ENCODE measurements around the gene GRM7. TPM values are rescaled to one million over a fixed set of nuclear protein-coding genes. Genes with fewer than 3 reads are reported as not detected.

GRM7 gene
- total RNA-seq, 2 donors from 2014 or later: 0.10 TPM; not detected in 1

- intact Hi-C loops (cut with DNase I): no loop called here
- DNase-seq (no peak), ATAC-seq (no peak)
These were observed 724.1 kb downstream of the GRM7 start for GRCh38 chr3:7585052-7585451.

DNA sequence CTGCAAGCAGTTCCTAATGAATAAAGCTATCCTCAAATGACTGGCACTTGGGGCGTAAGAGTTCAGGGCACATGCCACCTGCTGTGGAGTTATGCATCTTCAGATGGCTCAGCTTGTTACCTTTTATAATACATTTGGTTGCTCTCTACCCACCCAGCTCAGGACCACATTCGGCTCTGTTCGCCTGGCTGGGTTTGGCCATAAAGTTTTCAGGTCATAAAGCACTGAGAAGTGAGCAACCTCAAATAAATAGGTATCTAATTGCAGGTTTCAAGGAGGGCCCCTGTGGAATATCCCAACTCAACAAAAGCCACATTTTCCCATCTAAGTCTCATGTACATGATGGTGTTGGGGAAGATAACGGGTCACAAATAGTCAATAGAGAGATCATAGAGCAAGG lies 727.3 kb downstream of the GRM7 start:
- intact Hi-C loops (cut with DNase I): no loop called here
- no peak for DNase-seq
- no peak for ATAC-seq

DNA sequence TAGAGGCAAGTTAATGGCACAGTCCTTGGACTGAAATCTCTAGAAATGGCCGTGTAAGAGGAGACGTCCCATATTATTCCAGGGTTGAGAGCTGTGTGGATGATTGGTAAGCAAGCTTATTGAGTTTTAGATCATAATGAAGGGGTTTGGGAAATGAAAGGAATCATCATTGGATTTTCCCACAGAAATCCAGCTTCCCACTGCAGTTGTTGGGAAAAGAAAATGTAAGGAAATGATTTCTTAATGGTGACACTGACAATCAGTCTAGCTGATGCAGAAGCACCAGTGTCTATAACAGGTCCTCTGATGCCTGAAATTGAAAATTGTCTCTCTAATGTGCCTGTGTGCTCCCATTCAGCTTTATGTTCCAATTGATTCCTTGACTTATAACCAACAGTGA lies 728.6 kb downstream of the GRM7 start:
- no peak for DNase-seq
- ATAC-seq: no peak
- intact Hi-C loops (cut with DNase I): no loop called here

DNA sequence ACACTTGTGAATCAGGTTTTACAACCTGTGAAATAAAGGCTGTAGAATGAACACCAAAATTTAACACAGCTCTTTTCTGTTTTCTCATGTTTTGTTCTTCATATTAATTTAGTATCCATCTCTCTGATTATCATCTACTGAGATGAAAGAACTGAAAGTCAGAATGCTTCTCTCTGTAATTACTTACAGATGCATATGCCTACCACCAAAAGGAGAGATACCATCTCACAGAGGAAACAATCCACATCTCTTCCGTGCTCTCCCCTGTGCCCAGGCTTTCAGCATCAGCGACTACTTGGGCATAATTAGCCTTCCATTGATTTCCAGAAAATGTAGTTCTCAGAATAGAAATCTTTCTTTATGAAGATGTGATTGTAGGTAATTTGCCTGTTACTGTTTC lies 741.4 kb downstream of the GRM7 start:
- ATAC-seq: no peak
- DNase-seq: no peak

DNA sequence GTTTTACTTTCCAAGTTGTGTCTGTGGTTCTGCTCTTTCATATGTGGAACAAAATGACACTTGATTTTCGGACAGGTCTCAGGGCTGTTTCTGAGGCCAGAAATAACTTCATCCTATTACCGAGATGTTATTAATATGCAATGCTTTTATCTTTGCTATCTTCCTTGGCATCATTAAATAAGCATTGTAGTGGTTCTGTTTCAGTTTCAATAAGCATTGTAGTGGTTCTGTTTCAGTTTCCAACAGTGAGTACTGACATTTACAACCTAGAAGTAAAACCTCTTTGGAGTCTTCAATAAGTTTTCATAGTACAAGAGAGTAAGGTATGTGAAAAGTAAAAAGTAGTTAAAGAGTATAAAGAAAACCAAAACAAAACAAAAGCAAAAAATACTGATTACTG lies 746.2 kb downstream of the GRM7 start:
- intact Hi-C loops (cut with DNase I): no loop called here
- ATAC-seq: no peak
- DNase-seq: no peak

More for the DNA sequence above, 741.4 kb downstream of the GRM7 start:
- intact Hi-C loops (cut with DNase I): no loop called here

GRCh38 chr3:7607676-7608075 lies 746.8 kb downstream of the GRM7 start:
- intact Hi-C loops (cut with DNase I): no loop called here
- ATAC-seq: no peak
- DNase-seq: no peak

DNA sequence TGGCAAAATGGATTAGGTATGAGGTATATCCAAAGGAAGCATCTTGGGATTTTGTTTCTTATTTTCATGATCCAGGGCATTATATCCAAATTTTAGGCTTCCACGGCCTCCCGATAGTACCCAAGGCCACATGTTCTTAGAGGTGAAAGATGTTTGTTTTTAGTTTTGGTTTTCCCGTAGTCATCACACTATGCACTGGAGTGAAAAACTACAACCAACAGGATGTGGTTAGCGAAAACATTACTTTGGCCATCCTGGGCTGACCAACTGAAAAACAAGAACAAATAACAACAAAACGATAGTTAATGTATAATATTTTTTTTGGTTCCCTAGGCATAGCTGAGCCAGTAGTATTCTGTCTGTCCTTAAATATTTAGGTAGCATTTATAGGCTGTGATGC lies 749.7 kb downstream of the GRM7 start:
- DNase-seq (no peak), ATAC-seq (no peak)
- intact Hi-C loops (cut with DNase I): no loop called here

DNA sequence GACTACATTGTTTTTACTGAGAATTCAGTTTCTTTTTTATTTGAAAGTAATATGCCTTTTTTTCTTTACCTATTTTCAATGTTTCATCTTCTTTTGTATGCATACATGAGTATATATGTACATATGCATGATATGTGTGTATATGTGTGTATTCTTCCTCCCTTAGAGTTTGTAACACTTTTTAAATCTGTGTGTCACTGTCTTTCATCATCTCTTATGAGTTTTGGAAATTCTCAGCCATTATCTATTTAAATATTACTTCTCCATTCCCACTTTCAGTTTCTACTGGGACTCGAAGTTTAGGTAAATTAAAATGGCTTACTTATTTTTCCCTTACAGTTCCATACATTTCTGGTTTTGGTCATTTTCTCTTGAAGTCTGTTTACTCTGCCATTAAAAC lies 754.1 kb downstream of the GRM7 start:
- DNase-seq (no peak), ATAC-seq (no peak)
- intact Hi-C loops (cut with DNase I): no loop called here

DNA sequence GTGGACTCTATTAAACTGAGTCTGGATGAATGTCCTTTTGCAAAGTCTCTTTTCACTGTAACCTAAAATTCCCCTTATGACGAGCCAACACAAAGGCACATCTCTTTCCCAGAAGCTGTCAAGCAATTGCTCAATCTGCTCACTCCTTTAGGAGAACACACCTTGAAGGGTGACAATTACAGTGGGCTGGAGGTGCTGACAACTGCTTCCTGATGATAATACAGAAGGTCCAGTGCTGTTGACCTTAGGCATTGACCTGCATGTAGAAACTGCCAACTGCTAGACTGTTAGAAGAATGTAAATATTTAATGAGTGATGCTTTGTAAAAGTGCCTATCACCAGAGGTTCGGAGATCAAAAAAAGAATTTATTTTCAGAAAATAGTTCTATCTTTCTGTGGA lies 757.7 kb downstream of the GRM7 start:
- intact Hi-C loops (cut with DNase I): no loop called here
- no peak for ATAC-seq
- no peak for DNase-seq

DNA sequence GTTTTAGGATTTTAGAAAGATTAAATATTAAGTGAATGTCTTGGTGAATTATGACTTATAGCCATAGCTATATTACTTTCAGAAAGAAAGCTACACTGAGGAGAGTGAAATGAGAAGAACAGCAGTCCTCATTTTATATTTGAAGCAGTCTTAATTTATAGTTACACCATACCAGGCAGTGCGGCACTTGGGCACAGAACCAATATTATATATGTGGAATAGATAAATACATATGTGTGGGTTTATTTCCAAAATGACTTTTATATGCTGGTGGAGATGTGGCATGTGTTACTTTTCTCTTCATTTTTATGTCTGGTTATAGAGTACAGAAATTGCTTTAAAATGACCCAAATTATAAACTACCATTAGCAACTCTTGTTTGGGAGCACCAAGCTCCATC lies 759.5 kb downstream of the GRM7 start:
- intact Hi-C loops (cut with DNase I): no loop called here
- no peak for ATAC-seq
- no peak for DNase-seq

GRCh38 chr3:7621046-7621630 lies 760.2 kb downstream of the GRM7 start:
- no peak for ATAC-seq
- DNase-seq: no peak
- intact Hi-C loops (cut with DNase I): no loop called here

DNA sequence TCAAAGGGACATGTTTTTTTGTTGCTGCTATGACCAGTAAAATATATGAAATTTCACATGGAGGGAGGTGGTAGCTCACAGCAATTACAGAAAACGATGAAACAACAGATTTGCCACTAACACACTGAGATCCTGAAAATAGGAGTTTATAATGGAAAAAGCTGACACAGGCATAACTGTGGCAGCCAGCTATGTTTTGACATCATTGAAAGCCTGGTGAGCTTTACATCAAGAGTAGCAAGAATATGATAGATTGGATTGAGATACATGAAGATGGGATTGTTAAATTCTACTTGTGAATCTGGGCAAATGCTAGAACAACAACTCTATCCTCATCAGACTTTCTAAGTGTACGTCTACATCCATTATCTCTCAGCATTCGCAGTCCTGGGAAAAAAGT lies 760.7 kb downstream of the GRM7 start:
- no peak for ATAC-seq
- intact Hi-C loops (cut with DNase I): no loop called here
- no peak for DNase-seq

DNA sequence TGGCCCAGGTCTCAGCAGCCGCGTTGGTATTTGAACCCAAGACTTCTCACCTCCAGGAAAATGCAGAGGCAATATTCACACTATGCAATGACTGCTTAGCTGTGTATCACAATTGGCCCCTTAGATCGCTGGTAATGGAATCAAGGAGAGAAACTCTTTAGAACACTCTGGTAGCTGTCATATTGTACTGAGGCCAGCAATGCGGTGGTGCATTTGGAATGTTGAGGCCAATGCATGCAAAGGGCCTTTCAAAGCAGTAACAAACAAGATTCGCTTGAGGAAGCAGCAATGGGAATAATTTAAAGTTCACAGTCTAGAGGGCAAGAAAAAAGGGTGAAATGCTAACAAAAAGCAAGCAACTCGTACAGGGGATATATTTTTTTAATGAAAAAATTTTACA lies 764.1 kb downstream of the GRM7 start:
- no peak for ATAC-seq
- intact Hi-C loops (cut with DNase I): no loop called here
- no peak for DNase-seq

DNA sequence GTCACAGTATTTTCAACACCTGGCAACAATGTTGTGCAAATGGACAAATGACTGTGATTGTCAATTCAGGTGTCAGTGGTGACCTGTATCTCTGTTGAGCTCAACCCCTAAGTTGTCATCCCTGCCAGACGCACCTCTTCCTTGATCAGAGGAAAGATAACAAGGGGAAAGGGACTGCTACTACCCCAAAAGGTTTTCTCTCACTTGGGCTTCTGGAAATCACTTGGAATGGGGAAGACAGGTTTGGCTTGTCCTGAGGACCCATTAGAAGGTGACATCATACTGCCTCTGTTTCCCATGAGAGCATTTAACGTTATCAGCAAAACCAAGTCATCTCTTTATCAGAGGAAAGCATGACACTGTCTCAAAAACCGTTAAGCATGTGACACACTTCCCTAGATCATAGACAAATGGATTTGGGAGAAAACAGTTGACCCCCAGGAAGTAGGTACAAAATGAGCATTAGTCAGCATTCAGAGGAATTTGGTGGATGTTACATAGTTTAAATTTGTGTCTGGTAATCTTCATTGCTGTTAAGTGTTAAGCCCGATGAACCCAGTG lies 769.5 kb downstream of the GRM7 start:
- intact Hi-C loops (cut with DNase I): no loop called here
- ATAC-seq (peak in 1 of 2 donors; percentile 27), DNase-seq (no peak)

DNA sequence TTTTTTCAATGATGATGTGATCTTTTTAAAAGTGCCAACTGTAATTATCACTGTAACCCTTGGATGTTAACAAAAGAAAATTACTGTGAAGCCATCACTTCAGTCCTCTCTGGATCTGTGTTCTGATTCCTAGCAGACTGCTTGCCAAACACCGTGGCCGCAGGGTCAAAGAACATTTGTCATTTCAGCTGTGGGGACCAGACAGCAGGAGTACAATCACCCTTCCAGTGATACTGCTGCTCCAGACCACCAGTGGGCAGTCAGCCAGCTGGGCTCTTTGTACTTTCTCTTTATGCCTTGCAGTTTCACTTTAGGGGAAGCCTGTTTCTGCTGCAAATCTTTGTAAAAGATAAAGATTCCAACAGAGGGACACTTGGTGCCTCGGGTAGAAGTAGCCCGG lies 770.0 kb downstream of the GRM7 start:
- DNase-seq (peak; percentile 49), ATAC-seq (peak; percentile 41 to 46)
- intact Hi-C loops (cut with DNase I): no loop called here

- ATAC-seq (no peak), DNase-seq (no peak)
- intact Hi-C loops (cut with DNase I): no loop called here
These were observed 771.4 kb downstream of the GRM7 start for GRCh38 chr3:7632305-7632704.

DNA sequence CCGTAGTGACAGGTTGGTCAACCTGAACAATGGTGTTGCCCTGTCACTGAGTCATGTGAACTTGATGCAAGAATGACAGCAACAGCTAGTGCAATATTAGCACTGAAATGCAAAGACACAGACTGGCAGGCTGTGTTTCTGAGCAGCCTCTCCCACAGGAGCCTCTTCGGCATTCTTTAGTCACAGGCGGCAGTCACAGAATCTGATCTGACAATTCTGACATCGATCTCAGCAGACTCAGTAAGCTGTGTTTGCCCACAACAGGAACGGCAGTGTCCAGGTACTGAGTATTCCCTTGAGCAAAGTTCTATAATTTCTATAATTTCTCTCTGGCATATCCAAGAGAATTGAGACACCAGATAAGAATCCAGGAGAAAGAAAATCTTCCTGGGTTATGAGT lies 776.8 kb downstream of the GRM7 start:
- no peak for ATAC-seq
- DNase-seq: no peak
- intact Hi-C loops (cut with DNase I): no loop called here

GRCh38 chr3:7638103-7638502 lies 777.2 kb downstream of the GRM7 start:
- intact Hi-C loops (cut with DNase I): no loop called here
- no peak for ATAC-seq
- no peak for DNase-seq

- ATAC-seq: no peak
- no peak for DNase-seq
- intact Hi-C loops (cut with DNase I): no loop called here
These were observed 779.9 kb downstream of the GRM7 start for GRCh38 chr3:7640787-7641186.

DNA sequence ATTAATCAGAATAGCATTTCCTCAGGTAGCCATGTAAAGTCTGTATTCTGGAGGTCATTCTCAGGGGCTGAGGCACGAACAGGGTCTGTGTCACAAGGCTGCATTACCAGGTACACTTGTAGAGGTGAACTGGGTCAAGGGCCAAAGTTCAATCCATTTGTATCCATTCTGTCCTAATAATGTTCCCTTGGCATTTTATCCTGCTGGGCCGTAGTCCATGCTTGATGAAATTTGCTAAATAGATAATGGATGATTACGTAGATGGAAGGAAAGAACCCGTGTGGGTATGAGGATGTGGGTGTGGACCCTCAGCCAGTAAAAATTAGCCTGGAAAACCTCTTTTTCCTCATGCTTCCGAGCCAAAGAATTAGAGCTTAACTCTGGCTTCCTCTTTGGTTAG lies 785.9 kb downstream of the GRM7 start:
- DNase-seq: peak; percentile 18
- ATAC-seq: peak in 1 of 2 donors; percentile 19
- intact Hi-C loops (cut with DNase I): no loop called here

- ATAC-seq (no peak), DNase-seq (no peak)
- intact Hi-C loops (cut with DNase I): no loop called here
These were observed 789.6 kb downstream of the GRM7 start for GRCh38 chr3:7650466-7650865.

DNA sequence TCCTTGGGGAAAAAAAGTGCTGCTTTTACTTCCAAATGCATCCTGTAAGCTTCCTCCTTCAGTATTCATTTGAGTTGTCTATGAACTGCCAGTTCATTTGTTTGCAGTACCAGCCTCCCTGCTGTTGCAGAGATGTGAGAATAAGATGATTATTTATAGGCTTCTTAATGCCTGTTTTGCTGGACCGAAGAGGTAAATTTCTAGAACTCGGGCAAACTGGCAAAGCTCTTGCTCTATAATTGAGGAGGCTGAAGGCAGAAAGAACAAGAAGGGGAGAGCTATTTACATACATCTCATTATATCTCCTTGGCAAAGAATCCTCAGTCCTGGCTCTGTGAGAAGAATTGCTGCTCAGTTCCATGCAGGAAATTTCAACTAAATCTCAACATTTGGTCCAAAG lies 790.4 kb downstream of the GRM7 start:
- DNase-seq (no peak), ATAC-seq (no peak)
- intact Hi-C loops (cut with DNase I): no loop called here
